PFSK-1 (cell line): ENCODE data around the gene SMAD1.

Source experiments
- FOXP2 ChIP-seq: optimal IDR thresholded peaks from 2 replicates; pipeline ENCODE3; 2011; ENCODE audit warnings: borderline replicate concordance, control low read depth, inconsistent platforms; ENCODE audit not compliant: insufficient read depth; ENCODE audit errors: extremely low read length, extremely low read depth
- POLR2AphosphoS5 ChIP-seq: IDR thresholded peaks from 2 replicates; pipeline ENCODE4 v1.6.1; 2012; ENCODE audit warnings: low read depth, mild to moderate bottlenecking, control low read depth, low read length, moderate library complexity
- REST ChIP-seq, 2 experiments: IDR thresholded peaks; 2 replicates each; pipeline versions ENCODE4 v1.6.1 to v1.8.0; 2011 to 2012; ENCODE audit warnings: low read depth in 2 of 2, low read length in 2 of 2, control low read depth in 1 of 2, inconsistent platforms in 1 of 2, mild to moderate bottlenecking in 1 of 2, moderate library complexity in 1 of 2; ENCODE audit not compliant: insufficient read depth in 1 of 2
- SIN3A ChIP-seq: IDR thresholded peaks from 2 replicates; pipeline ENCODE4 v1.6.1; 2012; ENCODE audit warnings: mild to moderate bottlenecking, low read length, moderate library complexity, borderline replicate concordance; ENCODE audit not compliant: insufficient read depth
- TAF1 ChIP-seq: IDR thresholded peaks from 2 replicates; pipeline ENCODE4 v1.6.1; 2012; ENCODE audit warnings: low read length, control low read depth, borderline replicate concordance; ENCODE audit not compliant: insufficient read depth

The SMAD1 gene

GRCh38 chr4:145580906-145581305 is 99.3 kb downstream of the SMAD1 start:
- TF ChIP-seq REST (IDR thresholded peaks at IDR 0.05; ENCODE audit: insufficient read depth in 1 of 2, low read depth in 2 of 2, low read length in 2 of 2) (no peak), POLR2AphosphoS5 (no peak), FOXP2 (no peak), SIN3A (no peak), TAF1 (no peak)

DNA sequence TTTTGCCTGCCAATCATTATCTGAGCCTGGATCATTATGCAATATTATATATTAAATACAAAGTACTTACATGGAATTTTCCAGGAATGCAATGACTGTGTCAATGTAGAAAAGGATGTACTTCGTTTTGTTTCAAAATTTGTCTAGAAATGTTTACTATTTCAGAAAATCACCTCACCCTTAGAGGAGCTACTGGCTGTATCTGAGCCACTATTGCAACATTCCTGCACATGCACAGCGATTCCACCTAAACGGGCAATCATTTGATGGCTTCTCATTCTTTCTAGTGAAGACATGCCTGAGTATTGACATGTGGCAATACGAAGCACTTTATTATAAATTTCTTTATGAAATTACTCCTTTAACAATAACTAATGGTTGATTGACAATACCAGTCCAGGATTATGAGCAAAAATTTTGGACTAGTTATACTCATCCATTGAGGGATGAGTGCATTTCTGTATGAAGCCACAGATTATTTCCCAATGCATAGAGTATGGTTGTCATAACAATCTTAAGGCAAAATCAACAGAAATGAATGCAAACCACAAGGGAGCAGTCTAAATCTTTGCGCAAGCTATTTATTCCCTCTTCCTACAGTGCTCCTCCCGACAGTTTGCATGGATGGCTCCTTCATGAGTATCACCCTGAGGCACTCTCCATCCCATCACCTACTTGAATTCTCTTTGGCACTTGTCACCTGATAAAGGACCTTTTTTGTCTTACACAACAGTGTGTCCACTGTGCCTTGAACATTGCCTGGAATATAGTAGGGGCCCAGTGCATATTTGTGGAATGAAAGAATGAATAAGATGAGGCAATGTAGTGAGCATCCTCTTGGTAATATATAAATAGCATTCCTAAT is 101.8 kb downstream of the SMAD1 start:
- TF ChIP-seq TAF1 (no peak), FOXP2 (no peak), POLR2AphosphoS5 (no peak), REST (IDR thresholded peaks at IDR 0.05; ENCODE audit: insufficient read depth in 1 of 2, low read depth in 2 of 2, low read length in 2 of 2) (no peak), SIN3A (no peak)

GRCh38 chr4:145587088-145587754 is 105.6 kb downstream of the SMAD1 start:
- no peak for TF ChIP-seq TAF1
- TF ChIP-seq FOXP2: no peak
- no peak for TF ChIP-seq SIN3A
- no peak for TF ChIP-seq REST (IDR thresholded peaks at IDR 0.05; ENCODE audit: insufficient read depth in 1 of 2, low read depth in 2 of 2, low read length in 2 of 2)
- no peak for TF ChIP-seq POLR2AphosphoS5

GRCh38 chr4:145589916-145590702 is 108.5 kb downstream of the SMAD1 start:
- TF ChIP-seq REST (IDR thresholded peaks at IDR 0.05; ENCODE audit: insufficient read depth in 1 of 2, low read depth in 2 of 2, low read length in 2 of 2) (no peak), FOXP2 (no peak), TAF1 (no peak), POLR2AphosphoS5 (no peak), SIN3A (no peak)
